HepG2 (cell line): ENCODE measurements around the gene AGPAT3. TPM values are rescaled to one million over a fixed set of nuclear protein-coding genes. Genes with fewer than 3 reads are reported as not detected.

Experiments used
- ELK4 ChIP-seq: sonication (generic); formaldehyde crosslinking; IDR thresholded peaks from 2 replicates; pipeline ENCODE4 v1.9.0; 2021; ENCODE audit warnings: missing genetic modification reagents, borderline replicate concordance
- FLYWCH1 ChIP-seq: sonication (generic); formaldehyde crosslinking; IDR thresholded peaks from 2 replicates; pipeline ENCODE4 v1.8.1; 2023; ENCODE audit warnings: mild to moderate bottlenecking, missing genetic modification reagents
- IKZF5 ChIP-seq: IDR thresholded peaks from 2 replicates; pipeline ENCODE4 v1.6.1; 2018; ENCODE audit warnings: missing genetic modification reagents, mild to moderate bottlenecking, missing compliant biosample characterization
- KIAA2018 ChIP-seq: sonication (generic); formaldehyde crosslinking; IDR thresholded peaks from 2 replicates; pipeline ENCODE4 v1.5.0; 2020; ENCODE audit warnings: mild to moderate bottlenecking, missing genetic modification reagents, borderline replicate concordance
- ZC3H4 ChIP-seq: sonication (generic); formaldehyde crosslinking; IDR thresholded peaks from 2 replicates; pipeline ENCODE4 v1.4.0; 2020; ENCODE audit warnings: missing genetic modification reagents, borderline replicate concordance
- ZNF292 ChIP-seq: sonication (generic); formaldehyde crosslinking; IDR thresholded peaks from 2 replicates; pipeline ENCODE4 v1.8.1; 2022; ENCODE audit warnings: mild to moderate bottlenecking, low read depth, missing genetic modification reagents, borderline replicate concordance
- polyA plus RNA-seq, 8 experiments: library from polyadenylated mRNA; depleted of rRNA in 3 of 8; stranded (reverse) in 7 of 8; unstranded in 1 of 8; fragments of >200 nt; fragmentation: Illumina TruSeq in 4 of 8; extraction: Trizol in 4 of 8; gene quantifications; 2 replicates each; pipeline versions ENCODE4 v1.2.1 to v1.2.3, GENCODE V29; 2011 to 2016; ENCODE audit warnings: low read depth in 4 of 8, missing spikeins in 1 of 8, mixed read lengths in 1 of 8; ENCODE audit not compliant: insufficient read depth in 1 of 8
- total RNA-seq, 5 experiments: library from RNA; depleted of rRNA; stranded (reverse); fragments of >200 nt; fragmentation: Illumina TruSeq; extraction: Trizol; gene quantifications; 2 replicates each; pipeline ENCODE4 v1.2.3, GENCODE V29; 2016; ENCODE audit warnings: low read depth in 1 of 5
- TF ChIP-seq, protein P1 (sequence below): sonication (generic); formaldehyde crosslinking; IDR thresholded peaks from 2 replicates; pipeline ENCODE4 v1.8.1; 2023; ENCODE audit warnings: missing genetic modification reagents, inconsistent platforms, borderline replicate concordance
- TF ChIP-seq, protein P2 (sequence below): sonication (generic); formaldehyde crosslinking; IDR thresholded peaks from 2 replicates; pipeline ENCODE4 v1.5.1; 2020; ENCODE audit warnings: mild to moderate bottlenecking, missing genetic modification reagents, borderline replicate concordance

Gene AGPAT3
- total and polyA plus RNA-seq, 2 of the 13 experiments (the other 11 are each of a cell fraction or from before 2014, with no cell fraction given): 32.2 to 54.4 TPM

DNA sequence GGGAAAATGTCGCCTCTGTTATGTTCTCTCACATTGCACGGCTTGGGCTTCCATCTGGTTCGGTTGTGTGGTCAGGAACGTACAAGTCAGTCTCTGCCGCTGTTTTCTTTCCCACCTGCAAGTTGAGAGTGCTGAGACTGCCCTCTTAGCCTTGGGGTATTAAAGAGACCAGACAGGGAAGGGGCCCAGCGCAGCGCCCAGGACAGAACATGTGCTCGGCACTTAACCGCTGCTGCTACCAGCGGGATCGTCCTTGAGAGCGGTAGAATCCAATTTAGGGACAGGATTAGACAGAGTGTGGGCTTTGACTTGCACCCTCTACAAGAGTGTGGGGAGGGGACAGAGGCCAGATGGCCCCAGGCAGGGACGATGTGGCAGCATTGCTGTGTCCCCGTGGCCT is 17.7 kb upstream of the AGPAT3 start (continued):
- TF ChIP-seq KIAA2018 (CRISPR knock-in tag): no peak
- no peak for TF ChIP-seq FLYWCH1 (CRISPR knock-in tag)
- no peak for TF ChIP-seq IKZF5
- TF ChIP-seq, protein P1, sequence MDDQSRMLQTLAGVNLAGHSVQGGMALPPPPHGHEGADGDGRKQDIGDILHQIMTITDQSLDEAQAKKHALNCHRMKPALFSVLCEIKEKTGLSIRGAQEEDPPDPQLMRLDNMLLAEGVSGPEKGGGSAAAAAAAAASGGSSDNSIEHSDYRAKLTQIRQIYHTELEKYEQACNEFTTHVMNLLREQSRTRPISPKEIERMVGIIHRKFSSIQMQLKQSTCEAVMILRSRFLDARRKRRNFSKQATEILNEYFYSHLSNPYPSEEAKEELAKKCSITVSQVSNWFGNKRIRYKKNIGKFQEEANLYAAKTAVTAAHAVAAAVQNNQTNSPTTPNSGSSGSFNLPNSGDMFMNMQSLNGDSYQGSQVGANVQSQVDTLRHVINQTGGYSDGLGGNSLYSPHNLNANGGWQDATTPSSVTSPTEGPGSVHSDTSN (CRISPR knock-in tag): no peak
- no peak for TF ChIP-seq ELK4 (CRISPR knock-in tag)
- TF ChIP-seq, protein P2, sequence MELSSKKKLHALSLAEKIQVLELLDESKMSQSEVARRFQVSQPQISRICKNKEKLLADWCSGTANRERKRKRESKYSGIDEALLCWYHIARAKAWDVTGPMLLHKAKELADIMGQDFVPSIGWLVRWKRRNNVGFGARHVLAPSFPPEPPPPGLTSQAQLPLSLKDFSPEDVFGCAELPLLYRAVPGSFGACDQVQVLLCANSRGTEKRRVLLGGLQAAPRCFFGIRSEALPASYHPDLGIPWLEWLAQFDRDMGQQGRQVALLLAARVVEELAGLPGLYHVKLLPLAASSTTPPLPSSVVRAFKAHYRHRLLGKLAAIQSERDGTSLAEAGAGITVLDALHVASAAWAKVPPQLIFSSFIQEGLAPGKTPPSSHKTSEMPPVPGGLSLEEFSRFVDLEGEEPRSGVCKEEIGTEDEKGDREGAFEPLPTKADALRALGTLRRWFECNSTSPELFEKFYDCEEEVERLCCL (CRISPR knock-in tag): no peak
- no peak for TF ChIP-seq ZC3H4 (CRISPR knock-in tag)
- no peak for TF ChIP-seq ZNF292 (CRISPR knock-in tag)
